ENCODE data around the gene SPP1.
A peak's percentile ranks its signal among the peaks of the same experiment; 100 is the strongest.
"Not testable (repeated sequence)": the region's sequence is repeated elsewhere in the genome, so short reads cannot be mapped to it uniquely, and the experiment has no call there.

The SPP1 gene

DNA sequence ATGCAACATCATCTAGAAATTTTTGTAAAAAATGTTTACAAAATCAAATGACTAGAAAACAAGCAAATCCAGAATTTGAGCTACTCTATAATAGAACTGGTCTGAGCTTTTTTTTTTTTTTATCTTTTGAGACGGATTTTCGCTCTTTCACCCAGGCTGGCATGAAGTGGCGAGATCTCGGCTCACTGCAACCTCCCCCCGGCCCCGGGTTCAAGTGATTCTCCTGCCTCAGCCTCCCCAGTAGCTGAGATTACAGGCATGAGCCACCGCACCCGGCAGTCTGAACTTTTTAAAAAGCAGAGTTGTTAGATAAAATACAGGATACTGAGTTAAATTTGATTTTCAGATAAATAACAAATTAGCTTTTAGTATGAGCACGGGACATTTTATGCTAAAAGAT lies 11.0 kb downstream of the SPP1 start:
- DNase-seq (ENCODE audit: low read depth), result no peak

GRCh38 chr4:87989765-87990164 lies 14.3 kb downstream of the SPP1 start:
- no peak for DNase-seq (ENCODE audit: low read depth)

DNA sequence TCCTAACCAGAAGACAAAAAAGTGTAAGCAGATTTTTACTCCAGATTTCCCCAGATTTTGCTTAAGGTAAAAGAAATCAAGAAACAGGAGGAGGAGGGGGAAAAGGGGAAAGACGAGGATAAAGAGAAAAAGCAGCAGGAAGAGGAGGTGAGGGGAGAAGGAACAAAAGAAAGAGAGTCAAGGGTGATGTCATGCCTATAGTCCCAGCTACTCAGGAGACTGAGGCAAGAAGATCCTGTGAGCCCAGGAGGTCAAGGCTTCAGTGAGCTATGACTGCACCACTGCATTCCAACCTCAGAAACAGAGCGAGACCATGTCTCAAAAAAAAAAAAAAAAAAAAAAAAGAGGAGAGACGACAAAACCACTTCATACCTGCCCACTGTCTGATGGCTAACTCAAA lies 19.9 kb downstream of the SPP1 start:
- DNase-seq (ENCODE audit: low read depth), result no peak

- DNase-seq (ENCODE audit: low read depth), result not testable (repeated sequence)
These were observed 23.7 kb downstream of the SPP1 start for GRCh38 chr4:87999191-87999691.

- DNase-seq (ENCODE audit: low read depth), result no peak
These were observed 26.4 kb downstream of the SPP1 start for GRCh38 chr4:88001871-88002270.

DNA sequence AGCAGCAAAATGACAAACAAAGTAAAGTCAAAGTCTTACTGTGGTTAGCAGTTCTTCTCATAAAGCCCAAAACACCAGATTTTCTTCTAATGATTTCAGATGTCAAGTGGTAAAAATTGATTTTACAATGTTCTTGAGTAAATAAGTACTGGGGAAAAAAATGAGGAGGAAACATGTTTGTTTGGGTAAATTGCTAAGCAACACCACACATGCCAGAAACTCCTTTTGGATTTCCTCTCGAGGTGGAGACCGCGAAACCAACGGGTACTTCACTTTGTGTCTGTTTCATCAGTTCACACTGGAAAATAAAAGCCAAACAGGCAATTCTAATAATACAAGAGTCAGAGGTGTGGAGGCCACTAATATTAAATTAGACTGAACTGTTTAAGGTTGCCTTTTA lies 27.3 kb downstream of the SPP1 start:
- no peak for DNase-seq (ENCODE audit: low read depth)

DNA sequence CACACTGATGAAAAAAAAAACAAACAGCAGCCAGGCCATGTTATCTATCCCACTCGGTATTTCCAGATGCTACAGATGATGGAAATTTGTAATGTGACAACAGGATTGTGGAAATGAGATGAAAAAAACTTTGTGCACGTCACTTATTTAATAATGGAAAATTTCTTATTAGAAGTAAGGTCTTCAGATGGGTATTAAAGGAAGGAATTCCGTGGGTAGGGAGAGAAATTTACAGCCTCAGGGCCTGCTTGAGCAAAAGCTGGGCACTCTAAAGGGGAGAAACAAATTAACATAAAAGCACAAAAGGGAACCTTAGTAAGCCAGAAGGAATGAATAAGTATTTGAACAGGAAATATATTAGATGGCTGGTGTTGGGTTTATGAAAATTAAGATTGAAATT lies 27.7 kb downstream of the SPP1 start:
- no peak for DNase-seq (ENCODE audit: low read depth)

DNA sequence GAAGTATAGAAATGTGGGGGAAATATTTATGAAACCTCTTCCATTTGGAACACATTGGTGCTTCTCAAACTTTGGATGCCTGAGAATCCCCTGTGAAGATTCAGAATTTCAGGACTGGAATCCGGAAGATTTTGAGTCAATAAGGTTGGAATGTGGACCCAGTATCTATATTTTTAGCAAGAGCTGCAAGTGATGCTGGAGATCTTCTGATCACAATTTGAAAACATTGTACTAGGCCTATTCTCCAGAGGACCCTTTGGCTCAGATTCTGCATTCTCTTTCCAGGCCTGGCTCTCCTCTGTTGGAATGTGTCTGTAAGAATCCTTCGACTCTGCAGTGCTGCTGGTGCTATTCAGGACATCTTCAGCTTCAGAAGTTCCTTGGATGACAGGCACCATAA lies 29.6 kb downstream of the SPP1 start:
- no peak for DNase-seq (ENCODE audit: low read depth)

DNA sequence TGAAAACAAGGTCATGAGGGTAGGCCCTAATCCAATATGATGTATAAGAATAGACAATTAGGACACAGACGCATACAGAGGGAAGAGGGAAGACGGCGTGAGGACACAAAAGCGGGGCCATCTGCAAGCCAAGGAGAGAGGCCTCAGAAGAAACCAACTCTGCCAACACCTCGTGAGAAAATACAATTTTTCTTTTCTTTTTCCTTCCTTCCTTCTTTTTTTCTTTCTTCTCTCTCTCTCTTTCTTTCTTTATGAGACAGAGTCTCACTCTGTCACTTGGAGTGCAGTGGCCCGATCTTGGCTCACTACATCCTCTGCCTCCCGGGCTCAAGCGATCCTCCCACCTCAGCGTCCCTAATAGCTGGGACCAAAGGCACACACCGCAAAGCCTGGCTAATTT lies 30.4 kb downstream of the SPP1 start:
- DNase-seq (ENCODE audit: low read depth), result no peak

DNA sequence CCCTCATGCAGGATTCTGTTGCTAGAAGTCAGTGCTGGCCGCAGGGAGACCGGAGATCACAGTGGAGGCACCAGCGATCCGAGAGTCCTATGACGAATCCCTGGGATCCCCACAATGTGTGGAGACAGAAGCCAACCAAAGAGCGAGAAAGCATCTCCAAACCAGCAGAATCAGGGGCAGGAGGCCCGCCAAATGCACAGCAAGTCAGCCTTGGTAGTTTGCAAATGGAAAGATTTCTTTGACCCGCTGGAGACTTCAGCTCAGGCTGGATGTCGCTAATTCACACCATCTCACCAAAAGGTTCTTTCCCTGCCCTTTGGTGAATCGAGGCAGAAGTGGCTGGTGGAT lies 31.4 kb downstream of the SPP1 start:
- no peak for DNase-seq (ENCODE audit: low read depth)

DNA sequence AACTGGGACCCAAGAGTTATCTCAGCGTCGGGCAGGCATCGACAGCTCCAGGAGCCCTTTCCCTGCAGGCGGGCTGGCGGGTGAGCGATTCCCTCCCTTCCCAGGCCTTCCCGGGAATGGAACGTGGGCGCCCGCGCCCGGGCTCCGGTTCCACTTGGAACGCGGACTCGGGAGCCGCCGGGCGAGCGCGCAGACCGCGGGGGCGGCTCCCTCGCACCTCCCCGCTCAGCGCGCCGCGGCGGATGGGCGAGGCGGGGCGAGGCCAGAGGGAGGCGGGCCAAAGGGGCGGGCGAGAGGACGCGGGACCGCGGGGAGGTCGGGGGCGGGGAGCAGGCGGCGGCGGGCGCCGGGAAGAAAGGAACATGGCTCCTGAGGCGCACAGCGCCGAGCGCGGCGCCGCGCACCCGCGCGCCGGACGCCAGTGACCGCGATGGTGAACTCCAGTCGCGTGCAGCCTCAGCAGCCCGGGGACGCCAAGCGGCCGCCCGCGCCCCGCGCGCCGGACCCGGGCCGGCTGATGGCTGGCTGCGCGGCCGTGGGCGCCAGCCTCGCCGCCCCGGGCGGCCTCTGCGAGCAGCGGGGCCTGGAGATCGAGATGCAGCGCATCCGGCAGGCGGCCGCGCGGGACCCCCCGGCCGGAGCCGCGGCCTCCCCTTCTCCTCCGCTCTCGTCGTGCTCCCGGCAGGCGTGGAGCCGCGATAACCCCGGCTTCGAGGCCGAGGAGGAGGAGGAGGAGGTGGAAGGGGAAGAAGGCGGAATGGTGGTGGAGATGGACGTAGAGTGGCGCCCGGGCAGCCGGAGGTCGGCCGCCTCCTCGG lies 32.0 kb downstream of the SPP1 start, which contains the start of gene PKD2:
PKD2 (plus strand) TSS at position 332 of the 818 bp plus-strand sequence; CDS start at position 431, 99 bp downstream.
- DNase-seq (ENCODE audit: low read depth), result peak; percentile 71

DNA sequence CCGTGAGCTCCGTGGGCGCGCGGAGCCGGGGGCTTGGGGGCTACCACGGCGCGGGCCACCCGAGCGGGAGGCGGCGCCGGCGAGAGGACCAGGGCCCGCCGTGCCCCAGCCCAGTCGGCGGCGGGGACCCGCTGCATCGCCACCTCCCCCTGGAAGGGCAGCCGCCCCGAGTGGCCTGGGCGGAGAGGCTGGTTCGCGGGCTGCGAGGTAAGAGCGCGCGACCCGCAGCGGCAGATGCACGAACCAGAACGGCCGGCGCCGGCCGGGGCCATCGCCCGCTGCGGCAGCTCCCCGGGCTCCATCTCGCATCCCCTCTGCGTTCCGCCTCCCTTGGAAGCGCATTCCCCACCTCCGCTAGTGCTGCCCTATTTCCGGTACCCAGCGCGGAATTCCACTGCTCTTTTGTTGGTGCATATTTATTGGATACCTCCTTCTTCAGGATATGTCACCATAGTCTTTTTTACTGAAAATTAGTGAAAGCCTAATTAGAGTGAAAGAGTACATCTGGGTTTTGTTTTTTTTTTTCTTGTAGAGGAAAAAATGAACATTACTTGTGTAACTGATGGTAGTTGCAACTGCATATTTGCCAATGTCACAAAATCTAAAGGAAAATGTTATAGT lies 32.7 kb downstream of the SPP1 start:
- DNase-seq (ENCODE audit: low read depth), result no peak

DNA sequence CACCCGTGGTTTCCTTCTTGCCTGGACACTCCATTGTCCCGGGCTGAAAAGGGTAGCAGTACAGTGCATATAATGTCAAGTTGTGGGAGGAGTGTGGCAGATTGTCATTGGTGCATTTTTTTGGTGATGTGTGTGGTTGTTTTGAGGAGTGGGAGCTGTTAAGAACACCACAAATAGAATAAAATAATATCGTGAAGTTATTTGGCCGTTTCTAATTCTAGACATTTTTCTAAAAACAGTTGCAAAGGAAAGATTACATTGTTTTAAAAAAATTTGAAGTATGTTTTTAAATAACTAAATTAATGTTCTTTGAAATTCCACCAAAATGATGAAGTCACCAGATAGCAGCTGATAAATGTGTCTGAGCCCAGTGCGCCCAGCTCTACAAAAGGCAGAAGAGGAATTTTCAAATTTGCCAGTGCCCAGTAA lies 33.2 kb downstream of the SPP1 start:
- no peak for DNase-seq (ENCODE audit: low read depth)

- DNase-seq (ENCODE audit: low read depth), result no peak
These were observed 34.4 kb downstream of the SPP1 start for GRCh38 chr4:88009871-88010270.

DNA sequence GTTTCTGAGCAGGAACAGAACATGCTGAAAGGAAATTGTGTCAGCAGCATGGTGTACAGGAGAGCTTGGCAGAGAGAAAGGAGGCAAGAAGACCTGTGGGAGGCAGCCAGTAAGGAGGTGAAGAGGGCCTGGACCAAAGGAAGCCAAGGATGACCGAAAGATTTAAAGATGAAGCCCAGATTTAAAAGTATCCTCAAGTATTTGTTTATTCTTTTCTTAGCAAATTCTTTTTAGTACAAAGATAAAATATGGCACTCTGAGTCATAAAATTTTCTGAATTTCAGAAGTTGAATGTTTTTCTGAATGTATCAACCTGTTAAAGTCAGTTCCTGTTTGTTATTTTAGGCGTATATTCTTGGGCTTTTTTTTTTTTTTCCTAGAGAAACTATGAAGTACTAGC lies 35.5 kb downstream of the SPP1 start:
- DNase-seq (ENCODE audit: low read depth), result no peak

GRCh38 chr4:88012647-88013046 lies 37.1 kb downstream of the SPP1 start:
- no peak for DNase-seq (ENCODE audit: low read depth)

DNA sequence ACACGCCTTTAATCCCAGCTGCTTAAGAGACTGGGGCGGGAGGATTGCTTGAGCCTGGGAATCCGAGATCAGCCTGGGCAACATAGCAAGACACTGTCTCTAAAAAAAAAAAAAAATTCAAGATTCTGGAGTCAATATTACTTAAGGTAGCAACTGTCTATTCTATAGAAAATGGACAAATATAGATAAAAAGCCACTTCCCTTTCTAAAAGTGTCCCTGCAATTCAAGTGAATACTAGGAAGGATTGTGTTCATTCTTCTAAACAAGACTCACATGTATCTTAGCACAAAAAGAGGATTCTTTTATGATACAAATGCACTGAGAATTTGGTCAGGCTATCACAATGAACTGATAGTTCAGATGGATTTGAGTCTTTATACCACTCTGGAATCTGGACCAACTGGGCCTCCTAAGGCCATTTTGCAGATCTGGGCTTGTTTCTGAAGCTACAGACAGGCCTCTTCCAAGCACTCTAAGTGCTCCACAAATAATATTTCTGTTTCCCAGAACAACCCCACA lies 38.9 kb downstream of the SPP1 start:
- DNase-seq (ENCODE audit: low read depth), result no peak

DNA sequence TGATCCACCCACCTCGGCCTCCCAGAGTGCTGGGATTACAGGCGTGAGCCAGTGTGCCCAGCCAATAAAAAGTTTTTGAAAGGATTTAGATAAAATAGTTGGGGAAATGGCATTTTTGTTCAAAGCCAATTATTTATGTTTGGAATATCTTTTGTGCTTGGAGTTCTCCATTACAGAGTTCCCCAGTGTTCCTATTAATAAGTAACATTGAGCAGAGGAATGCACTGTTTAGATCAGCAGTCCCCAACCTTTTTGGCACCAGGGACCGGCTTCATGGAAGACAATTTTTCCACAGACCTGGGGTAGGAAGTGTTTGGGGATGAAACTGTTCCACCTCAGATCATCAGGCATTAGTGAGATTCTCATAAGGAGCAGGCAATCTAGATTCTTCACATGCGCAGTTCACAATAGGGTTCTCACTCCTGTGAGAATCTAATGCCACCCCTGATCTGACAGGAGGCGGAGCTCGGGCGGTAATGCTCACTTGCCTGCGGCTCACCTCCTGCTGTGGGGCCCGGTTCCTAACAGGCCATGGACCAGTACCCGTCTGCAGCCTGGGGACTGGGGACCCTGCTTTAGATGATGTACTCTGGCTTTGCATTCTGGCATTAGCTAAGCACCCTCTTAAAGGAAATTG lies 40.3 kb downstream of the SPP1 start:
- DNase-seq (ENCODE audit: low read depth), result no peak

- DNase-seq (ENCODE audit: low read depth), result no peak
These were observed 42.2 kb downstream of the SPP1 start for GRCh38 chr4:88017516-88018297.

GRCh38 chr4:88018466-88018865 lies 43.0 kb downstream of the SPP1 start:
- no peak for DNase-seq (ENCODE audit: low read depth)

- DNase-seq (ENCODE audit: low read depth), result no peak
These were observed 46.3 kb downstream of the SPP1 start for GRCh38 chr4:88021824-88022223.

GRCh38 chr4:88022289-88022688 lies 46.8 kb downstream of the SPP1 start:
- no peak for DNase-seq (ENCODE audit: low read depth)
